CD14-positive monocyte (primary cell): Measurements from ENCODE around the gene HOXD8. TPM values are rescaled to one million over a fixed set of nuclear protein-coding genes. Genes with fewer than 3 reads are reported as not detected.

Experiments
- DNase-seq, 3 donors: peaks; one replicate each; pipeline ENCODE4 v3.0.0-alpha.2; 2011 to 2022
- H2AFZ ChIP-seq: 2 replicates; pipeline ENCODE4 v1.6.0; 2012; ENCODE audit warnings: mild to moderate bottlenecking, low read depth, low read length, inconsistent platforms; ENCODE audit not compliant: insufficient read depth, poor library complexity, severe bottlenecking
- H3K27ac ChIP-seq, 2 donors: 1 replicate in 1 of 2; 2 replicates in 1 of 2; pipeline ENCODE4 v1.5.1; 2012 to 2013; ENCODE audit warnings: low read length in 2 of 2, control low read depth in 1 of 2, inconsistent platforms in 1 of 2, low read depth in 1 of 2, mild to moderate bottlenecking in 1 of 2
- H3K27me3 ChIP-seq, 2 donors: one replicate each; pipeline versions ENCODE4 v1.6.0 to v1.6.1; 2011 to 2013; ENCODE audit warnings: low read length in 2 of 2; ENCODE audit not compliant: control insufficient read depth in 2 of 2, insufficient read depth in 2 of 2
- H3K36me3 ChIP-seq, 2 donors: replicated peaks in 1 of 2; 1 replicate in 1 of 2; 2 replicates in 1 of 2; pipeline versions ENCODE4 v1.5.1 to v1.6.1; 2012 to 2013; ENCODE audit warnings: low read length in 2 of 2, control low read depth in 1 of 2, inconsistent platforms in 1 of 2, mild to moderate bottlenecking in 1 of 2; ENCODE audit not compliant: insufficient read depth in 2 of 2, control insufficient read depth in 1 of 2
- H3K4me1 ChIP-seq, 2 donors: 1 replicate in 1 of 2; 2 replicates in 1 of 2; pipeline versions ENCODE4 v1.5.1 to v1.6.1; 2012 to 2013; ENCODE audit warnings: low read length in 2 of 2, control low read depth in 1 of 2, inconsistent platforms in 1 of 2, mild to moderate bottlenecking in 1 of 2, moderate library complexity in 1 of 2; ENCODE audit not compliant: insufficient read depth in 2 of 2, control insufficient read depth in 1 of 2
- H3K4me2 ChIP-seq: replicated peaks from 2 replicates; pipeline ENCODE3; 2012; ENCODE audit warnings: low read length, moderate library complexity, mild to moderate bottlenecking; ENCODE audit not compliant: poor library complexity, severe bottlenecking; ENCODE audit errors: extremely low read depth
- H3K4me3 ChIP-seq, 3 experiments: fragments of 200-600 bp in 1 of 3; sonication (generic) in 1 of 3; replicated peaks in 1 of 3; 1 replicate in 2 of 3; 2 replicates in 1 of 3; pipeline ENCODE4 v1.5.1; 2011 to 2013; ENCODE audit warnings: low read length in 3 of 3, mild to moderate bottlenecking in 3 of 3, control low read depth in 2 of 3, low read depth in 2 of 3, inconsistent platforms in 1 of 3, moderate library complexity in 1 of 3
- H3K79me2 ChIP-seq: 2 replicates; pipeline ENCODE4 v1.6.0; 2012; ENCODE audit warnings: mild to moderate bottlenecking, control low read depth, inconsistent platforms, low read length, moderate library complexity; ENCODE audit not compliant: insufficient read depth
- H3K9ac ChIP-seq: 2 replicates; pipeline ENCODE4 v1.6.0; 2017; ENCODE audit warnings: low read length, mild to moderate bottlenecking; ENCODE audit not compliant: insufficient read depth, poor library complexity, severe bottlenecking
- H3K9me3 ChIP-seq, 2 donors: replicated peaks in 1 of 2; 1 replicate in 1 of 2; 2 replicates in 1 of 2; pipeline versions ENCODE4 v1.5.1 to v1.6.1; 2012 to 2013; ENCODE audit warnings: low read length in 2 of 2, control low read depth in 1 of 2; ENCODE audit not compliant: control insufficient read depth in 1 of 2, insufficient read depth in 1 of 2
- H4K20me1 ChIP-seq: 2 replicates; pipeline ENCODE4 v1.6.0; 2012; ENCODE audit warnings: mild to moderate bottlenecking, low read length, control low read depth, moderate library complexity; ENCODE audit not compliant: insufficient read depth
- H3K27ac Mint-ChIP-seq, 7 donors: one replicate each; pipeline ENCODE4 v1.8.0; 2020; ENCODE audit warnings: mild to moderate bottlenecking in 7 of 7, mixed read lengths in 7 of 7, moderate library complexity in 6 of 7, inconsistent platforms in 2 of 7
- H3K27me3 Mint-ChIP-seq, 3 donors: one replicate each; pipeline ENCODE4 v1.8.0; 2021 to 2022; ENCODE audit warnings: low read depth in 3 of 3, mild to moderate bottlenecking in 3 of 3, mixed read lengths in 3 of 3, moderate library complexity in 3 of 3, inconsistent platforms in 1 of 3
- H3K36me3 Mint-ChIP-seq, 2 donors: one replicate each; pipeline ENCODE4 v1.8.0; 2020; ENCODE audit warnings: mixed read lengths in 2 of 2, inconsistent platforms in 1 of 2, mild to moderate bottlenecking in 1 of 2
- H3K4me1 Mint-ChIP-seq: one replicate; pipeline ENCODE4 v1.8.0; 2020; ENCODE audit warnings: mild to moderate bottlenecking, mixed read lengths
- H3K4me3 Mint-ChIP-seq, 2 donors: one replicate each; pipeline ENCODE4 v1.8.0; 2020; ENCODE audit warnings: mild to moderate bottlenecking in 2 of 2, mixed read lengths in 2 of 2, moderate library complexity in 1 of 2
- H3K9me3 Mint-ChIP-seq, 7 donors: one replicate each; pipeline ENCODE4 v1.8.0; 2020 to 2022; ENCODE audit warnings: mixed read lengths in 7 of 7, mild to moderate bottlenecking in 6 of 7, moderate library complexity in 6 of 7, inconsistent platforms in 2 of 7
- CTCF ChIP-seq: fragments of 200-600 bp; IDR thresholded peaks from one replicate; pipeline ENCODE4 v1.8.0; 2022; ENCODE audit warnings: antibody characterized with exemption, mild to moderate bottlenecking
- WGBS: methylation state at CpG from one replicate; pipeline ENCODE4 v1.1.5; 2013; ENCODE audit warnings: missing lambda C conversion rate; ENCODE audit not compliant: insufficient coverage; 5-methylcytosine and 5-hydroxymethylcytosine counted together
- intact Hi-C, 2 donors: fragments of 100-400 bp; cut with micrococcal nuclease; formaldehyde crosslinking; loops; one replicate each; pipeline versions ENCODE4 v1.15.0 to v1.15.1; 2023
- polyA plus RNA-seq, 3 donors: library from polyadenylated mRNA; depleted of rRNA in 1 of 3; unstranded in 2 of 3; stranded (reverse) in 1 of 3; fragments of 300-500 nt in 2 of 3; fragments of >200 nt in 1 of 3; fragmentation: Illumina TruSeq in 2 of 3; gene quantifications; 1 replicate in 2 of 3; 2 replicates in 1 of 3; pipeline ENCODE4 v1.2.3, GENCODE V29; 2012 to 2021

Gene HOXD8
- polyA plus RNA-seq, 3 donors: not detected

- Histone ChIP-seq H3K9me3 (peaks cover 0 to 84% of the 10 kb centered on the region in 2 donors), H4K20me1 (no peaks in the 10 kb centered on the region), H3K9ac (no peak overlapping the region), H2AFZ (no peak overlapping the region), H3K4me2 (no peak overlapping the region), H3K4me3 (no peak overlapping the region), H3K36me3 (no peaks in the 10 kb centered on the region), H3K27me3 (peaks cover 91 to 94% of the 10 kb centered on the region in 2 donors), H3K79me2 (no peaks in the 10 kb centered on the region), H3K4me1 (peaks cover 14 to 22% of the 10 kb centered on the region in 2 donors), H3K27ac (no peak overlapping the region)
- peak overlapping the region in 1 of 2 donors; percentile 98 for H3K4me3 Mint-ChIP-seq
- WGBS: 63% methylated on average over 1 of the region's 5 CpGs
- peaks cover 0 to 43% (median 28%) of the 10 kb centered on the region in 7 donors for H3K9me3 Mint-ChIP-seq
- no peak overlapping the region for H3K27ac Mint-ChIP-seq
- no peak for DNase-seq
- intact Hi-C loops: loop anchor here (10.0 kb wide), 2 partner anchors 406 to 1756 kb away; partner anchors contain the start of gene SP9 (in 1 of the 2)
- no peak for TF ChIP-seq CTCF
- peaks cover 93 to 98% (median 95%) of the 10 kb centered on the region in 3 donors for H3K27me3 Mint-ChIP-seq
- H3K4me1 Mint-ChIP-seq: peaks cover 26% of the 10 kb centered on the region
- peaks cover 0 to 19% of the 10 kb centered on the region in 2 donors for H3K36me3 Mint-ChIP-seq
Observed at GRCh38 chr2:176090862-176091261, 38.6 kb upstream of the HOXD8 start.

GRCh38 chr2:176091329-176092258, 37.9 kb upstream of the HOXD8 start:
- H3K4me1 Mint-ChIP-seq: peaks cover 27% of the 10 kb centered on the region
- H3K27me3 Mint-ChIP-seq: peaks cover 92 to 97% (median 95%) of the 10 kb centered on the region in 3 donors
- peaks cover 0 to 42% (median 25%) of the 10 kb centered on the region in 7 donors for H3K9me3 Mint-ChIP-seq
- intact Hi-C loops: loop anchor here (10.0 kb wide), 2 partner anchors 407 to 1757 kb away; partner anchors contain the start of gene SP9 (in 1 of the 2)
- H3K9ac ChIP-seq: no peak overlapping the region
- no peak overlapping the region for H3K27ac ChIP-seq
- H3K27me3 ChIP-seq: peaks cover 91 to 94% of the 10 kb centered on the region in 2 donors
- no peak for TF ChIP-seq CTCF
- peak overlapping the region in 1 of 7 donors; percentile 57 for H3K27ac Mint-ChIP-seq
- peak overlapping the region; percentile 2 for H3K4me2 ChIP-seq
- no peak for DNase-seq
- peaks cover 0 to 81% of the 10 kb centered on the region in 2 donors for H3K9me3 ChIP-seq
- H3K4me3 Mint-ChIP-seq: peak overlapping the region in 1 of 2 donors; percentile 98
- WGBS: 4% methylated on average over 29 of the region's 31 CpGs
- no peak overlapping the region for H2AFZ ChIP-seq
- peaks cover 17 to 24% of the 10 kb centered on the region in 2 donors for H3K4me1 ChIP-seq
- no peaks in the 10 kb centered on the region for H3K79me2 ChIP-seq
- no peaks in the 10 kb centered on the region for H4K20me1 ChIP-seq
- H3K36me3 Mint-ChIP-seq: peaks cover 0 to 19% of the 10 kb centered on the region in 2 donors
- H3K36me3 ChIP-seq: no peaks in the 10 kb centered on the region
- H3K4me3 ChIP-seq: no peak overlapping the region
